K562 (cell line): ENCODE measurements around the gene TEX54. TPM values are rescaled to one million over a fixed set of nuclear protein-coding genes. Genes with fewer than 3 reads are reported as not detected.

Source experiments
- BMI1 ChIP-seq: fragments of 150-350 bp; IDR thresholded peaks from 2 replicates; pipeline ENCODE4 v1.6.1; 2014; ENCODE audit warnings: low read length
- ETS2 ChIP-seq: IDR thresholded peaks from 2 replicates; pipeline ENCODE4 v1.6.1; 2016; ENCODE audit warnings: borderline replicate concordance, missing genetic modification characterization, mild to moderate bottlenecking, moderate library complexity, missing compliant biosample characterization; ENCODE audit not compliant: poor library complexity, severe bottlenecking
- ETV5 ChIP-seq: sonication (generic); formaldehyde crosslinking; IDR thresholded peaks from 2 replicates; pipeline ENCODE4 v1.4.0; 2020; ENCODE audit warnings: low read depth, mild to moderate bottlenecking, missing genetic modification reagents
- GATAD2B ChIP-seq: fragments of 450-650 bp; IDR thresholded peaks from 2 replicates; pipeline ENCODE4 v1.6.1; 2017; ENCODE audit warnings: mild to moderate bottlenecking, borderline replicate concordance
- HCFC1 ChIP-seq: IDR thresholded peaks from 2 replicates; pipeline ENCODE4 v1.6.1; 2012; ENCODE audit warnings: low read depth, low read length, improper control_type of control experiment
- HDAC1 ChIP-seq, 2 experiments: fragments of 450-650 bp; IDR thresholded peaks; 2 replicates each; pipeline ENCODE4 v1.6.1; 2016 to 2017; ENCODE audit warnings: inconsistent platforms in 1 of 2, mild to moderate bottlenecking in 1 of 2, moderate library complexity in 1 of 2
- HNRNPLL ChIP-seq: fragments of 200-400 bp; formaldehyde crosslinking; IDR thresholded peaks from 2 replicates; pipeline ENCODE4 v1.6.1; 2017; ENCODE audit warnings: low read length, low read depth, mild to moderate bottlenecking; ENCODE audit not compliant: poor library complexity, severe bottlenecking
- MLLT1 ChIP-seq, 2 experiments: fragments of 450-650 bp; IDR thresholded peaks; 2 replicates each; pipeline ENCODE4 v1.6.1; 2016
- MXI1 ChIP-seq: IDR thresholded peaks from 2 replicates; pipeline ENCODE4 v1.6.1; 2011; ENCODE audit warnings: low read depth, mild to moderate bottlenecking, improper control_type of control experiment, low read length
- PHF21A ChIP-seq: fragments of 450-650 bp; IDR thresholded peaks from 2 replicates; pipeline ENCODE4 v1.6.1; 2017; ENCODE audit warnings: low read depth, borderline replicate concordance
- PHTF2 ChIP-seq: fragments of 250-450 bp; sonication (Bioruptor Pico); IDR thresholded peaks from 2 replicates; pipeline ENCODE4 v1.5.0; 2021; ENCODE audit warnings: mild to moderate bottlenecking
- RCOR1 ChIP-seq, 2 experiments: IDR thresholded peaks; 2 replicates each; pipeline ENCODE4 v1.6.1; 2012; ENCODE audit warnings: low read depth in 2 of 2, low read length in 2 of 2, borderline replicate concordance in 1 of 2, improper control_type of control experiment in 1 of 2
- SAFB ChIP-seq: fragments of 200-400 bp; formaldehyde crosslinking; IDR thresholded peaks from 2 replicates; pipeline ENCODE4 v1.6.1; 2017; ENCODE audit warnings: low read depth, low read length, borderline replicate concordance
- ZNF740 ChIP-seq, 3 experiments: fragments of 200-800 bp in 1 of 3; sonication (Bioruptor generic) in 1 of 3; sonication (generic) in 1 of 3; formaldehyde crosslinking in 1 of 3; IDR thresholded peaks; 2 replicates each; pipeline versions ENCODE4 v1.6.1 to v1.8.0; 2016 to 2022; ENCODE audit warnings: mild to moderate bottlenecking in 2 of 3, missing compliant biosample characterization in 2 of 3, missing genetic modification characterization in 2 of 3, missing genetic modification reagents in 1 of 3
- polyA plus RNA-seq, 8 experiments: library from polyadenylated mRNA; depleted of rRNA in 4 of 8; stranded (reverse) in 5 of 8; unstranded in 3 of 8; fragments of >200 nt; fragmentation: Nextera tagmentation in 2 of 8; fragmentation: Illumina TruSeq in 1 of 8; extraction: Ambion mirVana in 2 of 8; extraction: Trizol in 1 of 8; gene quantifications; 2 replicates each; pipeline versions ENCODE4 v1.2.1 to v1.2.3, GENCODE V29; 2011 to 2014; ENCODE audit warnings: inconsistent platforms in 1 of 8, missing spikeins in 1 of 8
- total RNA-seq, 7 experiments: library from RNA; depleted of rRNA in 6 of 7; stranded (reverse); fragments of >200 nt in 6 of 7; fragmentation: Illumina TruSeq in 2 of 7; extraction: Trizol in 2 of 7; gene quantifications; 2 replicates each; pipeline versions ENCODE4 v1.2.1 to v1.2.3, GENCODE V29; 2011 to 2021; ENCODE audit warnings: low replicate concordance in 1 of 7
- TF ChIP-seq, protein P1 (sequence below), 2 experiments: fragments of 450-650 bp; formaldehyde crosslinking in 1 of 2; IDR thresholded peaks; 2 replicates each; pipeline versions ENCODE4 v1.4.0 to v1.6.1; 2014 to 2020; ENCODE audit warnings: mild to moderate bottlenecking in 2 of 2, borderline replicate concordance in 1 of 2, low read depth in 1 of 2

TEX54 gene
- total and polyA plus RNA-seq, 9 of the 15 experiments (the other 6 are each of a cell fraction or from before 2014, with no cell fraction given): not detected

GRCh38 chr11:62786318-62787004 lies 46.2 kb downstream of the TEX54 start (continued):
- TF ChIP-seq, protein P1, sequence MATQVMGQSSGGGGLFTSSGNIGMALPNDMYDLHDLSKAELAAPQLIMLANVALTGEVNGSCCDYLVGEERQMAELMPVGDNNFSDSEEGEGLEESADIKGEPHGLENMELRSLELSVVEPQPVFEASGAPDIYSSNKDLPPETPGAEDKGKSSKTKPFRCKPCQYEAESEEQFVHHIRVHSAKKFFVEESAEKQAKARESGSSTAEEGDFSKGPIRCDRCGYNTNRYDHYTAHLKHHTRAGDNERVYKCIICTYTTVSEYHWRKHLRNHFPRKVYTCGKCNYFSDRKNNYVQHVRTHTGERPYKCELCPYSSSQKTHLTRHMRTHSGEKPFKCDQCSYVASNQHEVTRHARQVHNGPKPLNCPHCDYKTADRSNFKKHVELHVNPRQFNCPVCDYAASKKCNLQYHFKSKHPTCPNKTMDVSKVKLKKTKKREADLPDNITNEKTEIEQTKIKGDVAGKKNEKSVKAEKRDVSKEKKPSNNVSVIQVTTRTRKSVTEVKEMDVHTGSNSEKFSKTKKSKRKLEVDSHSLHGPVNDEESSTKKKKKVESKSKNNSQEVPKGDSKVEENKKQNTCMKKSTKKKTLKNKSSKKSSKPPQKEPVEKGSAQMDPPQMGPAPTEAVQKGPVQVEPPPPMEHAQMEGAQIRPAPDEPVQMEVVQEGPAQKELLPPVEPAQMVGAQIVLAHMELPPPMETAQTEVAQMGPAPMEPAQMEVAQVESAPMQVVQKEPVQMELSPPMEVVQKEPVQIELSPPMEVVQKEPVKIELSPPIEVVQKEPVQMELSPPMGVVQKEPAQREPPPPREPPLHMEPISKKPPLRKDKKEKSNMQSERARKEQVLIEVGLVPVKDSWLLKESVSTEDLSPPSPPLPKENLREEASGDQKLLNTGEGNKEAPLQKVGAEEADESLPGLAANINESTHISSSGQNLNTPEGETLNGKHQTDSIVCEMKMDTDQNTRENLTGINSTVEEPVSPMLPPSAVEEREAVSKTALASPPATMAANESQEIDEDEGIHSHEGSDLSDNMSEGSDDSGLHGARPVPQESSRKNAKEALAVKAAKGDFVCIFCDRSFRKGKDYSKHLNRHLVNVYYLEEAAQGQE (IDR thresholded peaks at IDR 0.05; ENCODE audit: borderline replicate concordance): peak; percentile 61
- TF ChIP-seq, protein P1 (CRISPR knock-in tag; IDR thresholded peaks at IDR 0.05; ENCODE audit: low read depth): no peak
- TF ChIP-seq HCFC1: peak; percentile 61
- no peak for TF ChIP-seq ETV5 (CRISPR knock-in tag)
- TF ChIP-seq GATAD2B: peak; percentile 50; the same call in 1 of the 2 replicates
- peak; percentile 48 for TF ChIP-seq MXI1
- TF ChIP-seq HDAC1 (IDR thresholded peaks at IDR 0.05): peak in 1 of 2 experiments; percentile 52; a peak in 1 of 4 replicates
- TF ChIP-seq RCOR1 (IDR thresholded peaks at IDR 0.05; ENCODE audit: borderline replicate concordance in 1 of 2, low read depth in 2 of 2, low read length in 2 of 2): peak in 1 of 2 experiments; percentile 77; a peak in 2 of 4 replicates
- no peak for TF ChIP-seq PHTF2 (CRISPR knock-in tag)
- peak; percentile 53; the same call in 1 of the 2 replicates for TF ChIP-seq PHF21A
- peak; percentile 59; the same call in 1 of the 2 replicates for TF ChIP-seq ZNF740 (CRISPR knock-in tag; IDR thresholded peaks at IDR 0.05)
- TF ChIP-seq ZNF740 (tag; IDR thresholded peaks at IDR 0.05): no peak
- peak in 1 of 2 experiments; percentile 86; a peak in 2 of 4 replicates for TF ChIP-seq MLLT1 (IDR thresholded peaks at IDR 0.05)
- TF ChIP-seq ETS2 (tag): peak; percentile 45
- TF ChIP-seq BMI1: no peak
- TF ChIP-seq HNRNPLL: peak; percentile 87
- no peak for TF ChIP-seq SAFB
